Stimulated activated naive B cell treated with anti-CD40 and anti-IgM and Interleukin-4, amounts not matched to agents 10 μg/mL and 1 μg/mL and 100 μg/mL, for 72 hours (primary cell): ENCODE data around the gene RNF223.

Experiments used
- ATAC-seq, 2 donors: fragments of 150-1000 bp; cut with Tn5 transposase; replicated peaks; 2 replicates each; pipeline ENCODE4 v1.10.0; 2021; ENCODE audit warnings: moderate library complexity in 1 of 2
- DNase-seq: peaks from one replicate; pipeline ENCODE4 v3.0.0; 2021
- H3K27ac Mint-ChIP-seq: one replicate; pipeline ENCODE4 v1.8.0; 2022; ENCODE audit warnings: mild to moderate bottlenecking, mixed read lengths
- H3K27me3 Mint-ChIP-seq, 2 donors: one replicate each; pipeline ENCODE4 v1.8.0; 2022; ENCODE audit warnings: mixed read lengths in 2 of 2
- H3K36me3 Mint-ChIP-seq, 2 donors: one replicate each; pipeline ENCODE4 v1.8.0; 2022; ENCODE audit warnings: mixed read lengths in 2 of 2, mild to moderate bottlenecking in 1 of 2
- H3K4me1 Mint-ChIP-seq, 2 donors: one replicate each; pipeline ENCODE4 v1.8.0; 2022; ENCODE audit warnings: mixed read lengths in 2 of 2, mild to moderate bottlenecking in 1 of 2
- H3K4me3 Mint-ChIP-seq, 2 donors: one replicate each; pipeline ENCODE4 v1.8.0; 2022; ENCODE audit warnings: mild to moderate bottlenecking in 2 of 2, mixed read lengths in 2 of 2, moderate library complexity in 1 of 2
- H3K9me3 Mint-ChIP-seq, 2 donors: one replicate each; pipeline ENCODE4 v1.8.0; 2022; ENCODE audit warnings: mixed read lengths in 2 of 2, mild to moderate bottlenecking in 1 of 2

Gene RNF223

GRCh38 chr1:1047963-1048362, 26.1 kb downstream of the RNF223 start:
- H3K9me3 Mint-ChIP-seq, result no peaks in the 10 kb centered on the region
- DNase-seq, result no peak
- no peak overlapping the region for H3K27ac Mint-ChIP-seq
- no peak for ATAC-seq
- peaks cover 42 to 57% of the 10 kb centered on the region in 2 donors for H3K36me3 Mint-ChIP-seq
- no peak overlapping the region for H3K4me3 Mint-ChIP-seq
- H3K4me1 Mint-ChIP-seq, result peaks cover 0 to 5% of the 10 kb centered on the region in 2 donors
- H3K27me3 Mint-ChIP-seq, result no peaks in the 10 kb centered on the region

GRCh38 chr1:1047407-1047806, 26.7 kb downstream of the RNF223 start:
- DNase-seq, result no peak
- Mint-ChIP-seq H3K27me3 (no peaks in the 10 kb centered on the region), H3K27ac (no peak overlapping the region), H3K36me3 (peaks cover 42 to 57% of the 10 kb centered on the region in 2 donors), H3K4me1 (peaks cover 0 to 7% of the 10 kb centered on the region in 2 donors), H3K4me3 (no peak overlapping the region), H3K9me3 (no peaks in the 10 kb centered on the region)
- ATAC-seq, result no peak

GRCh38 chr1:1046767-1047166, 27.3 kb downstream of the RNF223 start:
- no peaks in the 10 kb centered on the region for H3K9me3 Mint-ChIP-seq
- DNase-seq (no peak), ATAC-seq (no peak)
- no peak overlapping the region for H3K27ac Mint-ChIP-seq
- H3K4me3 Mint-ChIP-seq, result no peak overlapping the region
- H3K27me3 Mint-ChIP-seq, result no peaks in the 10 kb centered on the region
- H3K36me3 Mint-ChIP-seq, result peaks cover 47 to 56% of the 10 kb centered on the region in 2 donors
- peaks cover 0 to 7% of the 10 kb centered on the region in 2 donors for H3K4me1 Mint-ChIP-seq

- Mint-ChIP-seq H3K4me1 (peaks cover 0 to 7% of the 10 kb centered on the region in 2 donors), H3K36me3 (peaks cover 47 to 56% of the 10 kb centered on the region in 2 donors), H3K9me3 (no peaks in the 10 kb centered on the region), H3K27me3 (no peaks in the 10 kb centered on the region), H3K27ac (no peak overlapping the region), H3K4me3 (no peak overlapping the region)
- no peak for ATAC-seq
- DNase-seq, result no peak
These were observed 27.9 kb downstream of the RNF223 start for GRCh38 chr1:1046243-1046642.

- Mint-ChIP-seq H3K27ac (no peak overlapping the region), H3K4me3 (no peak overlapping the region), H3K4me1 (peaks cover 2 to 6% of the 10 kb centered on the region in 2 donors), H3K36me3 (peaks cover 41 to 49% of the 10 kb centered on the region in 2 donors), H3K9me3 (no peaks in the 10 kb centered on the region), H3K27me3 (no peaks in the 10 kb centered on the region)
- ATAC-seq (no peak), DNase-seq (no peak)
These were observed 29.0 kb downstream of the RNF223 start for GRCh38 chr1:1045129-1045528.

GRCh38 chr1:1044455-1045078, 29.5 kb downstream of the RNF223 start:
- Mint-ChIP-seq H3K4me1 (peaks cover 8 to 12% of the 10 kb centered on the region in 2 donors), H3K4me3 (no peak overlapping the region), H3K36me3 (peaks cover 40 to 47% of the 10 kb centered on the region in 2 donors), H3K27ac (no peak overlapping the region), H3K9me3 (no peaks in the 10 kb centered on the region), H3K27me3 (peaks cover 4% of the 10 kb centered on the region in 2 donors)
- DNase-seq, result no peak
- ATAC-seq, result no peak

- Mint-ChIP-seq H3K4me3 (no peak overlapping the region), H3K9me3 (no peaks in the 10 kb centered on the region), H3K27ac (no peak overlapping the region), H3K27me3 (peaks cover 6 to 8% of the 10 kb centered on the region in 2 donors), H3K36me3 (peaks cover 40 to 47% of the 10 kb centered on the region in 2 donors), H3K4me1 (peaks cover 14 to 16% of the 10 kb centered on the region in 2 donors)
- ATAC-seq, result no peak
- DNase-seq, result no peak
These were observed 30.2 kb downstream of the RNF223 start for GRCh38 chr1:1043921-1044320.

GRCh38 chr1:1043411-1043810, 30.7 kb downstream of the RNF223 start:
- Mint-ChIP-seq H3K9me3 (no peaks in the 10 kb centered on the region), H3K4me3 (no peak overlapping the region), H3K27me3 (peaks cover 6 to 9% of the 10 kb centered on the region in 2 donors), H3K27ac (no peak overlapping the region), H3K4me1 (peaks cover 19 to 21% of the 10 kb centered on the region in 2 donors), H3K36me3 (peaks cover 40 to 47% of the 10 kb centered on the region in 2 donors)
- no peak for DNase-seq
- ATAC-seq, result no peak

GRCh38 chr1:1042835-1043234, 31.3 kb downstream of the RNF223 start:
- H3K36me3 Mint-ChIP-seq, result peaks cover 40 to 47% of the 10 kb centered on the region in 2 donors
- peak overlapping the region; percentile 84 for H3K27ac Mint-ChIP-seq
- no peak for DNase-seq
- H3K27me3 Mint-ChIP-seq, result peaks cover 7 to 15% of the 10 kb centered on the region in 2 donors
- no peak overlapping the region for H3K4me3 Mint-ChIP-seq
- no peaks in the 10 kb centered on the region for H3K9me3 Mint-ChIP-seq
- peaks cover 25 to 27% of the 10 kb centered on the region in 2 donors for H3K4me1 Mint-ChIP-seq
- no peak for ATAC-seq

- peaks cover 30 to 35% of the 10 kb centered on the region in 2 donors for H3K4me1 Mint-ChIP-seq
- H3K36me3 Mint-ChIP-seq, result peaks cover 32 to 41% of the 10 kb centered on the region in 2 donors
- H3K27ac Mint-ChIP-seq, result no peak overlapping the region
- peaks cover 10 to 21% of the 10 kb centered on the region in 2 donors for H3K27me3 Mint-ChIP-seq
- H3K4me3 Mint-ChIP-seq, result peak overlapping the region in 1 of 2 donors; percentile 67
- no peaks in the 10 kb centered on the region for H3K9me3 Mint-ChIP-seq
- DNase-seq (no peak), ATAC-seq (no peak)
These were observed 32.2 kb downstream of the RNF223 start for GRCh38 chr1:1041873-1042272.

- Mint-ChIP-seq H3K27me3 (peaks cover 12 to 29% of the 10 kb centered on the region in 2 donors), H3K36me3 (peaks cover 33 to 37% of the 10 kb centered on the region in 2 donors), H3K27ac (no peak overlapping the region), H3K4me1 (peaks cover 35 to 43% of the 10 kb centered on the region in 2 donors), H3K9me3 (no peaks in the 10 kb centered on the region), H3K4me3 (peak overlapping the region in 1 of 2 donors; percentile 25)
- no peak for ATAC-seq
- DNase-seq, result no peak
These were observed 33.0 kb downstream of the RNF223 start for GRCh38 chr1:1041092-1041523.

GRCh38 chr1:1040004-1040991, 33.8 kb downstream of the RNF223 start:
- DNase-seq, result no peak

GRCh38 chr1:1039145-1039910, 34.8 kb downstream of the RNF223 start:
- DNase-seq, result no peak
- Mint-ChIP-seq H3K36me3 (peaks cover 22 to 35% of the 10 kb centered on the region in 2 donors), H3K27ac (peak overlapping the region; percentile 67), H3K27me3 (peaks cover 22 to 44% of the 10 kb centered on the region in 2 donors), H3K4me3 (peak overlapping the region; percentile 75 to 83), H3K4me1 (peaks cover 41 to 57% of the 10 kb centered on the region in 2 donors), H3K9me3 (no peaks in the 10 kb centered on the region)
- peak; percentile 41 to 48 for ATAC-seq

More at GRCh38 chr1:1040004-1040991, 33.8 kb downstream of the RNF223 start:
- ATAC-seq, result peak; percentile 53 to 62
- peak overlapping the region; percentile 75 to 83 for H3K4me3 Mint-ChIP-seq
- peak overlapping the region; percentile 67 for H3K27ac Mint-ChIP-seq
- H3K36me3 Mint-ChIP-seq, result peaks cover 32 to 39% of the 10 kb centered on the region in 2 donors
- peaks cover 20 to 37% of the 10 kb centered on the region in 2 donors for H3K27me3 Mint-ChIP-seq
- no peaks in the 10 kb centered on the region for H3K9me3 Mint-ChIP-seq
- peaks cover 41 to 51% of the 10 kb centered on the region in 2 donors for H3K4me1 Mint-ChIP-seq

- H3K27me3 Mint-ChIP-seq, result peaks cover 22 to 46% of the 10 kb centered on the region in 2 donors
- peak overlapping the region; percentile 75 to 83 for H3K4me3 Mint-ChIP-seq
- peak; percentile 88 for ATAC-seq
These were observed 35.4 kb downstream of the RNF223 start for GRCh38 chr1:1038694-1039093.

More at GRCh38 chr1:1038694-1039093, 35.4 kb downstream of the RNF223 start:
- Mint-ChIP-seq H3K27ac (peak overlapping the region; percentile 2), H3K9me3 (no peaks in the 10 kb centered on the region), H3K36me3 (peaks cover 18 to 29% of the 10 kb centered on the region in 2 donors), H3K4me1 (peaks cover 43 to 60% of the 10 kb centered on the region in 2 donors)
- DNase-seq, result peak; percentile 56
